HG03064 (cell line): ENCODE results near the gene ZNF669.

ENCODE experiments used
- ATAC-seq: cut with Tn5 transposase; IDR thresholded peaks from one replicate; pipeline ENCODE4 v1.9.1; 2021; ENCODE audit warnings: low read depth; ENCODE audit not compliant: unreplicated experiment

The ZNF669 gene

DNA sequence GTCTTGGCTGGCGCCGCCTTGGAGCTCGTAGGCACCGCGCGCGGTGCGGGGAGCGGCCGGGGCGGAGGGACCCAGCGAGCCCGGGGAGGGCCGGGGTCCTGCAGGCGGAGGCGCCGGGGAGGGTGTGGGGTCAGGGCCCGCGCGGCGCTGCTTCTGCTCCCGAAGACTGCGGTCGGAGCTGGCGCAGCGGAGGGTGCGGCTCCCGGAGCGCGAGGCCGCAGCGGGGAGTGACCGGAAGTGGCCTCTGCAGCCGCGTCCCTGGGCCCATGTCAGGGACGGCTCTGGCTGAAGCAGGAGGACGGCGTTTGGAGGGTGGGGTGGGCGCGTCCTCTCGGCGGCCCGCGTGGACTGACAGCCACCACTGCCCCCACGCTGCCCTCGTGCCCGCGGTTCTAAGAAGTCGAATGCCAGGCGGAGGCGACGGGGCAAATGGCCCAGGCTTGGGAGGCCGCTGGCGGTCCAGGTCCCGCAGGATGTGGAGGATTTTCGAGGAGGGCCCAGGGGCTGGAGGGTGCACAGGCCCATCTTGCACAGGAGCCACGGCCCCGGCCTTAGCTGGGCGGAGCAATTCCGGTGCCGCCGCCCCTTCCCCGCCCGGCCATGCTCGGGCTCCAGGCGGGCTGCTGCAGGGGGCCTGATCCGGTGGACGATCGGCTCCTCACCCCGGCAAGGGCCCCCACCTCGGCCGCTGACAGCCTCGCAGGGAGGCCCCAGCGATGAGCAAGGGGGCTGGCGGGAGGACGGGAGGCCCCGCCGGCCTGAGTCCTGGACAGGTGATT lies 7.7 kb upstream of the ZNF669 start:
- no peak for ATAC-seq

DNA sequence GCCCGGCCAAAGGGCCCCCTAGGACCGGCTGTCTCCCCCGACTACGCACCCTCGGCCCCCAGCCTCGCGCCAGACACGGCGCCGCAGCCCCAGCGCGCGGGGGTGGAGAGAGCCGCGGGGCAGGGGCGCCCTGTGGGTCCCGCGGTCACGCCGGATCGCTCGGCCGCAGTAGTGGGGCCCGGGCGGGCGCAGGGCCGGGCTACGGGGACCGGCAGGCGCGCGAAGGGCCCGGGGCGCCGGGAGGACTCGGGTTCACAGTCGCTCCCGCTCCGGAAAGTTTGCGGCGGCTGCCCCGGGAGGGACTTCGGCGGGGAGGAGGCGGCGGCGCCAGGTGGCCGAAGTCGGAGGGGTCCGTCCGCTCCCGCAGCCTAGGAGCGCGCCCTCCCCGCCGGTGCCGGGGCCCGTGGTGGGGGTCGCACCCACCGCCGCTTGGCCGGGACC lies 7.1 kb upstream of the ZNF669 start:
- ATAC-seq = no peak

DNA sequence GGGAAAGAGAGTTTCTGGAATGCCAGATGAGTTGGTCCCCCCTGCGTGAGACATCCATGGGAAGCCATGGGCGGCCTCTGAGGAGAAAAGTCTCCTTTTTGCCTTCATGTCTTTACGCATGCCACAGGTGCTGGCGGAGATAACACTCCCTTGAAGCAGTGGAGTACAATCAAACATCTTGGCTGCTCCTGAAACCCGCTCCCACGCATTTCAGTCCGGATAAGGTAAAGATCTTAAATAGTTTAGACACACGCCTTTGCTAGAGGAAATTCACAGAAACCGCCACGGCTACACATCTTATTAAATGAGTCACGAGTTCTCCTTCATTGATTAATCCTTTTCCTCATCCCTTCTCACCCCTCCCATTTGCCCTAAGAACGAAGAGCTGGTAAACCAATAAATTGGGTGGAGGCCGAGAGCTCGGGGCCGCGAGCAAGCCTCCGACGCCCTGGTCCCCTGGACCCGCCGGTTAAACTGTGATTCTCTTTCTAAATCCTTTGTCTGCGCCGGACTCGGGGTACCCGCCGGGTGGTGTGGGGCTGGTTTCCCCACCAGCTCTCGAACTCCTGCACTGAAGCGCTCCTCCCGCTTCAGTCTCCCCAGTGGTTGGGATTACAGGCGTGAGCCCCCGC lies 6.6 kb upstream of the ZNF669 start:
- no peak for ATAC-seq

DNA sequence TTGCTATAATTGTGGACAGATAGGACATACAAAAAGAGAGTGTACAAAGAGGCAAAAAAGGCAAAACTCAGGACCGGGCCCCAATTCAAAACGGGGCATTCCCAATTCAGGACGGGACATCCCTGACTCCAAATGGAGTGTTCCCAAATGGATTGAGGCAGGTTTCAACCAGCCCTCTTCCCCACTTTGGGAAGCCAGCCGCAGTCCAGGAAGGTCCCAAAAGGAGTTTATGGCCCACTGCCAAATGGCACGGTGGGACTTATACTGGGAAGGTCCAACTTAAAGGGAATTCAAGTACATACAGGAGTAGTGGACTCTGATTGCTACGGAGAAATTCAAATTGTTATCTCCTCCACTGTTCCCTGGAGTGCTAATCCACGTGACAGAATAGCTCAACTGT lies 3.5 kb upstream of the ZNF669 start:
- no peak for ATAC-seq

DNA sequence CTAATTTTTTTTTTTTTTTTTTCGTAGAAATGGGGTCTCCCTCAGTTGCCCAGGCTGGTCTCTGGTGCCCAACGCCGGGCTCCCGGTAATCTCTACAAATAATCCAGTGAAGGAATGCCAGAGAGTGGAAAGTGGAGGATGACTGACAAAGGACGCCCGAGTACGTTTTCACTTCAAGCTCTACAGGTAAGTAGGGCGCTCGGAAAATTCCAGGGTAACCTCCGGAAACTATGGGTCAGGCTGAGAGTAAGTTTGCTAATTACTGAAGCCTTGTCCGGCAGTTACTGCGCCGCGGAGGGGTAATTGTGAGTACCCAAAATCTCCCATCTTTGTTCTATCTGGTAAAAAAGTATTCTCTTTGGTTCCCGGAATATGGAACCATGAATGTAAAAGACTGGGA lies 1.8 kb upstream of the ZNF669 start:
- no peak for ATAC-seq

DNA sequence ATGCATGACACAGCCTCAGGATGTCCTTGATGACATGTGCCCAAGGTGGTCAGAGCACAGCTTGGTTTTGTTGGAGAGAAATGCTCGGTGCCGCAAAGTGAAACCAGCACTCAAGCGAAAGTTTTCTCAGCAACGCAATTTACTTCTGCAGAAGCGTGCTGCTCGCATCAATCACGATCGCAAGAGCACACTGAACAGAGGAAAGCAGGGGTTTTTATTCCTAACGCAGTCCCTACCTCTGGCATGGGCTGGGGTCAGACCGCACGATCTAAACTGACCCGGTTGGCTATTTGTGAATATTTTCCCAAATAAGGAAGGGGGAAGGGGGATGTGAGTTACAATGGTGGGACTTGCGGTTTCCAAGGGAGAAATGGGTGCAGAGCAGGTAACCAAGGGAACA lies 809 bp upstream of the ZNF669 start:
- no peak for ATAC-seq

DNA sequence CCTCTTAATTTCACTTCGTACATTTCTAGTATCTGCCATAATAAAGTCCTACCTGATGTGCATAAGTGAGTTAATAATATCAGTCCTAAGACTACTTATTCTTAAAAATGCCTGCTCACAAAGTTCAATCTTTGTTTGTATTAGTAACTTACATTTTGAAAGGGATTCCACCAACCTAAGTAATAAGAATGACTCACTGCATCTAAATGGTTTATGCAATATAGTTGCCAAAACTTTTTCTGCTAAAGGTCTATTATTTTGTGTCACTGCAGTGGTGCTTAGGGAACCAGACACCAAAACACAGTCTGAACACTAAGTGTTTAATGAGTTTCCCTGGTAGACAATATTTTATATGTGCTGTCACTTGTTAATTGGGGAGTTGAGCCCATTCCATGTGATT lies 1.8 kb downstream of the ZNF669 start:
- no peak for ATAC-seq

DNA sequence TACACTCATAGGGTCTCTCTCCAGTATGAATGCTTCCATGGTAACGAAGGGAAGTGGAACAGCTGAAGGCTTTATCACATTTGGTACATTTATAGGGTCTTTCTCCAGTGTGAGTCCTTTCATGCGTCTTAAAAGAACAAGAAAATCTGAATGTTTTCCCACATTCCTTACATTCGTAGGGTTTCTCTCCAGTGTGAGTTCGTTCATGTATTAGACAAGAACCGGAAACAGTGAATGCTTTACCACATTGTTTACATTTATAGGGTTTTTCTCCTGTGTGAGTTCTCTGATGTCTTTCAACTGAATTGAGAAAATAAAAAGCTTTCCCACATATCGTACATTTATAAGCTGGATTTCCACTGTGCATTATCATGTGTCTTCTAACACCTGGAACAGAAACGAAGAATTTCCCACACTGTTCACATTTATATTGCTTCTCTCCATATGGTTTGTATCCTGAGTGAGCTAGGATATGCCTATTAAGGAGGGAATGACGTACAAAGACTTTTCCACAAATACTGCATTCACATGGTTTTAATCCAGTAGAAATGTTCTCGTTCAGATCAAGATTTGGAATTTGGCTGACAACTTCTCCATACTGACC lies 3.4 kb downstream of the ZNF669 start:
- ATAC-seq = no peak

DNA sequence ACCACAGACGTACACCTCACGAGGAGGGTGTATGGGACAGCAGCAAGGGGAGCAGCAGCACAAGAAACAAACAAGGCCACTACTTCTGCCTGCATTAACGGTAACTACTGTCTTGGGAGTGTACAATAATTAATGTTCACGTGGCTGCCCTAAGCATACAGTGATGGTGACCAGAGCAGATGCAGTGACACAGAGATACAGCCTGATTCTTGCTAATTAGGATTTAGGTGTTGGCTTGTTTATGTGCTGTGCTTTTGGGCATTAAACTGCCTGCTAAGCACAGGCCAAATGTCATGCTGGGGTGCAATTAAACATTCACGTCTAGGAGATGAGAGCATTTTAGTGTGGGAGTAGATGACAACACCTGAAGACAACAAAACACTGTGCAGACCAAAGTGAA lies 7.2 kb downstream of the ZNF669 start:
- no peak for ATAC-seq

DNA sequence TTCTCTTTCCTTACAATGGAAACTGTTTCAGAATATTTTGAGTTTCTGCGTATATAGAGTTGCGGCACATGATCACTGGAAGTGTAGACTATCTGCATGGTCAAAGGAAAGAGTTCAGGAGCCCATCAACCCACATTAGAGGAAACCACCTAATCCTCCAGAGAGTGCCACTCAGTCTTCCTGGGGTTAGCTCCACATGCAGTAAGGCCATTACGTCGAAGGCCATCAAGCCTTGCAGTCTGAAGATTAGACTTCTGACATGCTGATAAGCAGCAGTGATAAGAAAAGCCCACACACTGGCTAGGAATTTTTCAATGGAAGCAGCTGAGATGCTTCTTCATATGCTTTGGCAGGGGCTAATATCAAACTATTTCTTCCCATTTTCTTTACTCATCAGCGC lies 7.6 kb downstream of the ZNF669 start:
- no peak for ATAC-seq

DNA sequence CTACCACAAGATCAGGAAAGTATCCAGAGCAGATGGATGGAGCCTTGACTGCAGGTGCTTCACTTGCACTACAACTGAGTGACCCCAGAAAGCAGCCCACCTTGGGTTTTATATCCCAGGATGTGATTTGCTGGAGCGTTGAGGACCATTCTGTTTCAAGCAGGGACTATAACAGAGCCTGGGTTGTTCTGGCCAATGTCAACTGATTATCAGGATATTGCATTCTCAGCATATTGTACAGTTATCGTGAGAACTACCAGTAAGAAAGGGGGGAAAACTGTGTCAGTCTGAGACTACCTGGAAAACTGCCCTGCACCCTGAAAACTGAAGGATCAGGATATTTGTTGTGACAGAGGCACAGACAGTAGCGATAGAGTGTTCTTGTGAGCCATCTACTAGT lies 8.0 kb downstream of the ZNF669 start:
- ATAC-seq = no peak

DNA sequence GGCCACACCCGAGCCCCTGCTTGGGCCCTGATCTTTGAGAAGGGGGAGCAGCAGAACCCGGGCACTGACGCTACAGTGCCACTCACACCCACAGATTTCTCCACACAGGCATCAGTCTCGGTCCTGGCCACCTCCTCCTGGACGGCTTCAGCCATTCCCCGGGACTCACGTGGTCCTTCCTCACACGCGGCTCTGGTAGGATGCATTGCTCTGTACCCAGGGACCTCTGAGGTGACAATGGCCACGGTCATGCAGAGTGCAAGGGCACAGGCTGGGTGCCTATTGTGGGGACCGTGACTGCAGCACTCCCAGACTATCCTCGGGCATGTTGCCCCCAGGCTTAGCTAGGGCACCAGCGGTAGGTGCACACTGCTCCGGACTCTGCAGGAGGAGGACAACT lies 13.7 kb downstream of the ZNF669 start:
- no peak for ATAC-seq

DNA sequence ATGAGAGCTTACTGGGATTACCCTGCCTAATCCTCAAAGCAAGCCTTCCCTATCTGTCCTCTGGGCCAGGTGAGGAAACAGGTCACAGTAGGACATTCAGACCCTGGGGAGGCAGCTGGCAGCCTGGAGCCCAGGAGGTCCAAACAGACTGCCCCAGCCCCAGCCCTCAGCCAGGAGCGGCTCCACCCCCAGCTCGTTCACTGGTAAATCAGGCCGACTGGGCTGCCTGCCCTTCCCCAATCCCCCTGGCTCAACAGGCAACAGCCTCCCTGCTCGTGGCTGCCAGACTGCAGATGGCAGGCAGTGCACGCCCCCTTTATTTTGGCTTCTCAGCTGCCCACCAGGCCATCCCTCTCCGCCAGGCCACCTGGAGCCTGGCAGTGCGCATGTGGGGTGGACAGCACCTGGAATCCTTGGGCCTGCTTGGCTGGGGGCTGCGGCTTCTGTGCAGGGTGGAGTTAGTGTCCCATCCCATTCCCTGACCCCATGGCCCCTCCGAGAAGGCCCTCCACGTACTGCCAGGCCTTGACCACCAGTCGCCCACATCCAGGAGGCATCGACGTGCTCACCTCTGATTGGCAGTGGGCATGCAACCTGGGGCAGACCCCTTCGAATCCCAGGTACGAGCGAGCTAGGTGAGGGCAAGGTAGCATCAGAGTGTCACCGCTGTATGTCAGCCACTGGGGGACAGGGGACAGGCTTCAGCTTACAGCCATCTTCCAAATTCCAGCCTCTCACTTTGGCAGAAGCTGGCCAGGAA lies 14.4 kb downstream of the ZNF669 start:
- ATAC-seq = no peak

DNA sequence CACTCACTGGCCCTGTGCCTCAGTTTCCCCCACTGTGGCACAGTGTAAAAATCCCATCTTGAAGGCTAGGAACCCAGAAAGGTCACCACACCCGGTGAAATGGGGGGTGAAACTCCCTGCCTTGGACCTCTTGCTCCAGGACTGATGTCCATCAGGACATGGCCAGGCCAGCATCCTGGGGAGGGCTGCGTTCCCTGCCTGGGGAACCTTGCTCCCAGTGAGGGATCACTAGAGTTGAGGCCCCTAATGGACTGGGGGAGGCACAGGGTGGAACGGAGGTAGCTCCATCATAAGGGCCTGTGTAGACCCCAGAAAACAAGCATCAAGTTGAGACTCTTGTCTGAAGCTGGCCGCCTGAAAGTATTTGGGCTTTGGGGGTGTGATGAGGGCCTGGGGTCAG lies 15.2 kb downstream of the ZNF669 start:
- ATAC-seq = no peak

DNA sequence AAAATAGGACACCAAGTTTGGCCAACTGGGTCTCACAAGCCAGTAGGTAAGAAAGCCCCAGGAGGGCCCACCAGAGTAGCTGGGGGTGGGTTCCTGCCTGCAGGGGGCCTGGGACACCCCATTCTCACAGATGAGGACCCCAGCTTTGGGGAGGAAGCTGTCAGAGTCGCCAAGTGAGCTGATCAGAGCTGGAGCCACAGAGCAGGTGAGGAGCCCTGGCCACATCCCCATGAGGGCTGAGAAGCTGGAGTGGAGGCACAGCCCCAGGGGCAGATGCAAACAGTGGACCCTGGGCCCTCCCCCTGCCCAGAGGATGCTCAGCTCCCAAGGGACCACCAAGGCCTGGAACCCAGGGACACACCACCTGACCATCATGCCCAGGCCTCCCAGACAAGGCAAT lies 16.9 kb downstream of the ZNF669 start:
- ATAC-seq = no peak

DNA sequence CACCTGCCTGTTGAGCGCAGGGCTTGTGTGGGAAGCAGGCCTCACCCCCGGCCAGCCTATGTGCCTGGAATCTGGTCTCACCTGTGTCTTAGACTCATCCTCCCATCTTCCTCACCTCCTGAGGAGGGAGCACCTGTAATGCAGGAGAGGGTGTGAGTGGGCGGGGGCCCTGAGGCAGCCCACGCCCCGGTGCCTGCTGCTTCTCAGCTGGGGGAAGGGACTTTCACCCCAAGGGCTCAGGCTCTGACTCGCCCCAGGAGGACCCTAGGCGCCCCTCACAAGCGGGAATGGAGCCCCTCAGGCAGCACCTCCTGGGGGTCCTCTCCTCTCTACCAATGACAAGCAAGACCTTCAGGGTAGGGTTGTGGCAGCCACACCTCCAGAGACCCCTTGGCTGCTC lies 18.8 kb downstream of the ZNF669 start:
- ATAC-seq = no peak

DNA sequence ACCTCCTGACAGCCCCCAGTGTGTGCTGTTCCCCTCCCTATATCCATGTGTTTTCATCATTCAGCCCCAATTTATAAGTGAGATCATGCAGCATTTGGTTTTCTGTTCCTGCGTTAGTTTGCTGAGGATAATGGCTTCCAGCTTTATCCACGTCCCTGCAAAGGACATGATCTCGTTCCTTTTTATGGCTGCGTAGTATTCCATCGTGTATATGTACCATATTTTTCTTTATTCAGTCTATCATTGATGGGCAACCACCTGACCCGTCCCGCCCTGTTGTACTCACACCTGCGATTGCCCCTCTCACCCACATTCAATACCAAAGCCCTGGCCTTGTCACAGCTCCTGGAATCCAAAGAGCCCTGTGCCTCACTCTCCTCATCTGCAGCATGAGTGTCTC lies 19.4 kb downstream of the ZNF669 start:
- no peak for ATAC-seq

DNA sequence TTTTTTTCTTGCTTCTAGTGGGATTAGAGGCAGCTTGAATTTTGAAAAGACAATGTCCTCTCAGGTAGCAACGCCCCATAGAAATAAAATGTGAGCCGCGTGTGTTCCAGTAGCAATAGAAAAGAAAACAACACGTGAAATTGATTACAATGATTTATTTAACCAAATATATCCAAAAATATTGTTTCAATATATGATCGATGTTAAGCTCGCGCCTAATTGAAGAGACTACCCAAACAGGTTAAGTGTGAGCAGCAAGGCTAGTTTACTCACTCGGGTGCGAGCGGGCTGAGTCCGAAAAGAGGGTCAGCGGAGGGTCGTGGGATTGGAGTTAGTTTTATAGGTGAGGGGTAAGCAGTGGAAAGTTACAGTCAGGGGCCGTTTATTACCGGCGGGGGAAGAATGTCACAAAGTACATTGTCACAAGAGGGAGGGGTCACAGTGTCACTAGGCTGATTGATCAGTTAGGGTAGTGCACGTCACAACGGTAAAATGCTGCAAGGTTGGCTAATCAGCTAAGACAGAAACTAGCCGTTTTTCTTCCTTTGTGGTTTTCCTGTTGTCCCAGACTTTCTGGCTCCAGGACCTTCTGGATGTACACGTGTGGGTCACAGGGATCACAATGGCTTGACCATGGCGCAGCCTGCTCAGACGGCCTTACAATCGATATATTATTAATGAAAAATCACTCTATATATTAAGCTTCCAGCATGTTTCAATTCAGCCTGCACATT lies 24.8 kb downstream of the ZNF669 start:
- ATAC-seq = no peak

DNA sequence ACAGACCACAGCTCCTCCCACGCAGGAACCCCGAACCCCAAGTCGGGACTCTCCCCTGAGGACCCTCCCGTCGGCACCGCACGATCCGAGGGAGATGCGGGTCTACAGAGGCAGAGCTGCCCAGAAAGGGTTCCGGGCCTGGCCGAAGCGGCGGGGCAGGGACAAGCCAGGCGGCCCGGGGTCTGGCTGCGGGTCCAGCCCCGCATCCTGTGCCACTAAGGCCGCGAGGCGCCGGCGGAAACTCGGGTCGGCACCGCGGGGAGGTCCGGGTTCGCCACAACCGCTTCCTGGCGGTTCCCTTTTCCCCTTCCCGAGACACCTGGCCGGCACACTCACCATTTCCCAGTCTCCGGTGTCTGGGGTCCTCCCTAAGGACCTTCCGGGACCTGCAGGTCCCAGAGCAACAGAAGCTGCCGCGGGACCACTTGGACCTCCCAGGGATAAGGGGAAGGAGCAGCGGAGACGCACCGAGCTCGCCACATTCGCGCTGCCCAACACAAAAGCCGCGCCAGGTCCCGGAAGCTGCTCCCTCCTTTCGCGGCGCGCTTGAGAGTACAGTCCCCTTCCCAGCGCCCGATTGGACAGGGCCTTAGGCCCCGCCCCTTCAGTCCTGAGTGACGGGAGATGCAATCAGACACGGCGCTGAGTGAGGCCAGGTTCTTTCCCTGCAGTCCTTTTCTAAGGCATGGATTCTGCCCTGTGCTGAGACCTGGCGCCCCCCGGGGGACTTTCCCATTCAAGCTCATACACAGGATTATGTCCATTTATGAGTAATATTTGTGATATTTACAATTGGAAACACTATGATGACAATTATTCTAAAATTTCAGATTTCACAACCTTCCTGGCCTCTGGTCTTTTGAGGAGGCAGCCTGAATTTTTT lies 25.7 kb downstream of the ZNF669 start, which contains the start of gene ZNF670:
ZNF670 (minus strand) TSS at position 554 of the 883 bp plus-strand sequence; CDS start at position 339, 215 bp downstream.
- peak; percentile 100 for ATAC-seq

DNA sequence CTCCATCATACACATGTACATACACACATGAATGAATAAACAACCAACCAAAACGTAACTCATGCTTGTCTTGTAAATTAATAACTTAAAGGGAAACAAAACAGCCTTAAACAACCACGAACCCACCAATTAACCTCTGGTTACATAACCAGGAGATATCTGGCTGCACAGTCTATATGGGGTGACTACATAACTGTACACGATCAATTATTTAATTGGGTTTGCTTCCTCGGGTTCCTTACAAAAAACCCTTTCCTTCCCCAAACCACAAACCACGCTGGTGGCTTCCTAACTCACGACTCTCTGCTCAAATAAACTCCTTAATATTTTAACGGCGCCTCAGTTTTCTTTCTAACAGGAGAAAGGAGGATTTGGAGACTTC lies 26.3 kb downstream of the ZNF669 start:
- ATAC-seq = peak; percentile 31
